Measurements from ENCODE around the gene DCTN5.
"Not testable (repeated sequence)": the region's sequence is repeated elsewhere in the genome, so short reads cannot be mapped to it uniquely, and the experiment has no call there.

Gene DCTN5

DNA sequence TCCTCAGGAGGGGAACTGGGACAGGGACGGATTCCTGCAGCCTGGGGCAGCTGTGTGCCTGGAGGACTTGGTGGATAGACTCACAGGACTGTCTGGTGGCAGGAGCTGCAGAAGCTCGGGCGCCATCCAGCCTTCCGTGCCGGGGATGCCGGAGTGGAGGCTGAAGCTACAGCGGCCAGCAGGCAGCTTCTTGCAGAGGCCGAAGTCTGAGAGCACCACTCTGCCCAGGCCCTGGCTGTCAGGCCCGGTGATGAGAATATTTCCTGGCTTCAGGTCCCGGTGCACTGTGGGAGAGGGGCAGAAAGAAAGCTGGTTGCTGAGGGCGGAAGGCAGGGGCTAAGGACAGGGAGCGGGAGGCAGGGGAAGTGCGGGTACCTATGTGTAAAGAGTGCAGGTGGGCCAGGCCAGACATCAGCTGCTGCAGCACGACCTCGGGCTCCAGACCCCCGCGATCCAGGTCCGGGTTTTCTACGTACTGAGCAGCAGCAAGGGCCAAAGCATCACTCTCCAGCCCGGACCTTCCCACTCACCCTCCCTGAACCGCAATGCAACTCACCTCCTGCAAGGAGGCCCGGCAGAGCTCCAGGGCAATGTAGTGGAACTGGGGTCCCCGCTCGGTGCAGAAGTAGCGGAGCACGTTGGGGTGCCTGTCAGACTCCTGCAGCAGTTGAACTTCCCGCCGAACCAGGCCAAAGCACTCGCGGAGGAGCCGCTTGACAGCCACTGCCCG is 53.5 kb downstream of the DCTN5 start:
- DNase-seq, result peak in 1 of 2 experiments; percentile 2

DNA sequence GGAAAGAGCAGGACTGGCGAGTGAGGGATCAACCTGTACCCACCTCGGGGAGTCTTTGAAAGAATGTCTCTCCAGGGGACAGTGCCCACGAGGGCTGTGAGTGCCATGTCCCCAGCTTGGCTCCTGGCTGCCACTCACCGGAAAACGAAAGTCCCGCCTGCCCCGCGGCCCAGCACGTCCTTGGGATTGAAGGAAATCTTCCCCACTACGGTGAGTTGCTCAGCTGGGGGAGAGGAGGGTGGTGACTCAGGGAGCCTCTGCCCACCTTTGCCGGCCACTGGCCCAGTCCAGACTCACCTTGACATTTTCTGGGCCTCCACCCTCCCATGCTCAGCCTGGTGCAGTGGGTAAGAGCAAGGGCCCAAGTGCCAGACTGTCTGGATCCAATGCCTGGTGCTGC is 54.5 kb downstream of the DCTN5 start:
- no peak for DNase-seq

- DNase-seq, result no peak
Observed at GRCh38 chr16:23699100-23699499, 57.8 kb downstream of the DCTN5 start.

- no peak for DNase-seq
Observed at GRCh38 chr16:23700093-23700492, 58.8 kb downstream of the DCTN5 start.

- no peak for DNase-seq
Observed at GRCh38 chr16:23700509-23700908, 59.2 kb downstream of the DCTN5 start.

- no peak for DNase-seq
Observed at GRCh38 chr16:23701045-23701444, 59.8 kb downstream of the DCTN5 start.

GRCh38 chr16:23702951-23703350 is 61.7 kb downstream of the DCTN5 start:
- no peak for DNase-seq

DNA sequence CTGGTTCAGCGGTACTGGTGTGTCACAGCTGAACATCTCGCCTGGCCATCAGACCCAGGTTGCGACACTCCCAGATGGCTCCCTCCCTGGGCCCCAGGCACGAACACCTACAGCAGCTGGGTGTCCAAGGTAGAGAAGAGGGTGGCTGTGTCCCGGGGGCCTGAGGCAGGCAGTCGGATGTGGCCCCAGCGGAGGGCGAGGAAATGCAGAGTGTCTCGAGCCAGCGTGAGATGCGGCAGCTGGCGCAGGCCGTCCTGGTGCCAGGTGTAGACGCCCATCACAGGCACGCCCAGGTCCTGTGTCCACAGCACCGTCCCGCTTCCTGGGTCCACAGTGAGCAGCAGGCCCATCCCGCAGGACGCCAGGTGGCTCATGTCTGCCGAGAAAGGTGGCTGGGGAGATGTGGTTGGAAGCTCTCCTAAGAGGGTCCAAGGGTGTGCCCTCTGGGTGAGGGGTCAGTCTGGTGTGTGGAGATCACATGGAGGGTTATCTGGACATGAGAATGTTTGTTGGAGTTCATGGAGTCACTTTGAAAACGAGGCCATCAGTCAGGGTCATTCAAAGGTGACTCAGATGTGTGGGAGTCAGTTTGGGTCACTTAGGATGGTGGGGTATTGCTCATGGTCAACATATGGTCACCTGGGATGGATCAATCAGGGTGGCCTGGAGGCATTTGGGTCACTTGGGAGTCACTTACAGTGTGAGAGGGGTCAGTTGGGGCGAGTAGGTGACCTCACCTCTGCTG is 63.7 kb downstream of the DCTN5 start:
- no peak for DNase-seq

DNA sequence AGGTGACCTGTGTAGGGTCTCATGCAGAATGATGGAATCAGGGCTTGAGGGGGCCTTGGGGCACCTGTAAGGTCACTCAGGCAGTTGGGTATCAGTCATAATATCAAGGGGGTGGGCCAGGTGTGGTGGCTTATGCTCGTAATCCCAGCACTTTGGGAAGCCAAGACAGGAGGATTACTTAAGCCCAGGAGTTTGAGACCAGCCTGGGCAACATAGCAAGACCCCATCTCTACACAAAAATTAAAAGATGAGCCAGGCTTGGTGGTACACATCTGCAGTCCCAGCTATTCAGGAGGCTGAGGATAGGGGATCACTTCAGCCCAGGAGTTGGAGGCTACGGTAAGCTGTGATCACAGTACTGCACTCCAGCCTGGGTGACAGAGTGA is 64.2 kb downstream of the DCTN5 start:
- no peak for DNase-seq

DNA sequence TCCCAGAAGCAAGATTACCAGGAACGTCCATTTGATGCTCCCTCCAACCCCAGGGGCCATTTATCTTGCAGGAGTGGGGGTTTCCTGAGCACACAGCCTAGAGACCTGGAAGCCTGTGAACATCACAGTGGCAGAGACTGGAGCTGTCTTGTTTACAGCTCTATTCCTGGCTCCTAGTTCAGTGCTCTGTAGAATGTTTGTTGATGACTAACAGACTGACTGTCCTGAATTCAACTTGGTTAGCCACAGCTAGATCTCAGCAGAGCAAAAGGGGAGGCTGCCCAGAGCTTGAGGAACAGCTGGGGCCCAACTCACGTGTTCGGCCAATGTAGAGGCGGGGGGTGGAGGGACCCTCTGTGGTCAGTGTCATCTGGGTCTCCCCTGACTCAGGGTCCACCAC is 65.2 kb downstream of the DCTN5 start:
- no peak for DNase-seq

GRCh38 chr16:23709536-23709935 is 68.3 kb downstream of the DCTN5 start:
- no peak for DNase-seq

GRCh38 chr16:23710008-23710407 is 68.7 kb downstream of the DCTN5 start:
- DNase-seq, result no peak

DNA sequence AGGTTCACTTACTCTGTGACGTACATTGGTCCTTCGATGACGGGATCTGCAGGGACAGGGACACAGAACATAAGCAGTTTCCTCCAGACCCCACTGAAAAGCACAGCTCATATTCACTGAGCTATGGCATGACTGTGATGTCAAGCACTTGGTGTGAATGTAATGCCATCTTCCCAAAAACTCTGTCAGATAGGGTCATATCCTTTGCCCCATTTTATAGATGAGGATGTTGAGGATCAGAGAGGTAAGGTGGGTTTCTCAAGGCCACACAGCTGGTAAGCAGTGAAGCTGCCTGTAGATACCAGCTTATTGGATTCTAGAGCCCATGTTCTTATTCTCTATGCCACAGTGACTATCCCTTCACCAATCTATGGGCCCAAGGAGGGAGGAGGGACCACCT is 69.2 kb downstream of the DCTN5 start:
- DNase-seq, result no peak

GRCh38 chr16:23711785-23712184 is 70.5 kb downstream of the DCTN5 start:
- DNase-seq, result no peak

- DNase-seq, result no peak
Observed at GRCh38 chr16:23712976-23713375, 71.7 kb downstream of the DCTN5 start, which contains the start of gene ERN2. Gene ERN2, minus strand, starts transcription at chr16:23713222. Its CDS starts 35 bp downstream, at chr16:23713187.

GRCh38 chr16:23716484-23716883 is 75.2 kb downstream of the DCTN5 start:
- no peak for DNase-seq

- not testable (repeated sequence) for DNase-seq
Observed at GRCh38 chr16:23722613-23723240, 81.5 kb downstream of the DCTN5 start.

- DNase-seq, result no peak
Observed at GRCh38 chr16:23724096-23724784, 83.0 kb downstream of the DCTN5 start.

DNA sequence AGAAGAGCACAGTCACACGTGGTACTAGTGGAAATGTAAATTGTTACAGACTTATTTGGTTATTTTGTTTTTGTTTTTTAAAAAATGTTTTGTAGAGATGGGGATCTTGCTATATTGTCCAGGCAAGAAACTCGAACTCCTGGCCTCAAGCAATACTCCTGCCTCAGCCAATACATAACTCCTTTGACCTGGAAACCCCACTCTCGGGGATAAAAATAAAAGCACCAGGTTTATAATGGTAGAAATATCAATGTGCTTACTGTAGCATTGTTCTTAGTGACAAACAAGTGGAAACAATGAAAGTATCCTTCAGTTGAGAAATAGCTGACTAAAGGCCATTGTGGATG is 83.5 kb downstream of the DCTN5 start:
- no peak for DNase-seq

- no peak for DNase-seq
Observed at GRCh38 chr16:23726710-23727109, 85.4 kb downstream of the DCTN5 start.
